ENCODE measurements around the gene TDRD12.
"Not testable (repeated sequence)": the region's sequence is repeated elsewhere in the genome, so short reads cannot be mapped to it uniquely, and the experiment has no call there.

Gene TDRD12

DNA sequence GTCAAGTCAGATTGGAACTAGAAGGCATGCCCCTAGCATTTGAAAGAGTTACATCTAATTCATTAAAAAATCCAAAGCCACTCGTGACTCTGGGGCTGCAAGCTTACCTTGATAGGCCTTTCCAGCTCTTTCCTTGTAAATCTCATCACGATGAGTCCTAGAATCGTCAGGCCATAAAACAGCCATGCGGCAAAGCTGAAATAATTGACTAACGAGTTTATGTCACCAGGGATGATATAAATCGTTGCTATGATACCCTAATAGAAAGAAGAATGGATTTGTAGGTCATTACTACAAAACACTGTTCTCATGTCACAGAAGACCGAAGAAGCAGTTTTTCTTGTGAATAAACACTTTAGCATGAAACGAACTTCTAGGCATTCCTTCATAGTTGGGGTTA lies 122.5 kb downstream of the TDRD12 start:
- DNase-seq, result no peak

DNA sequence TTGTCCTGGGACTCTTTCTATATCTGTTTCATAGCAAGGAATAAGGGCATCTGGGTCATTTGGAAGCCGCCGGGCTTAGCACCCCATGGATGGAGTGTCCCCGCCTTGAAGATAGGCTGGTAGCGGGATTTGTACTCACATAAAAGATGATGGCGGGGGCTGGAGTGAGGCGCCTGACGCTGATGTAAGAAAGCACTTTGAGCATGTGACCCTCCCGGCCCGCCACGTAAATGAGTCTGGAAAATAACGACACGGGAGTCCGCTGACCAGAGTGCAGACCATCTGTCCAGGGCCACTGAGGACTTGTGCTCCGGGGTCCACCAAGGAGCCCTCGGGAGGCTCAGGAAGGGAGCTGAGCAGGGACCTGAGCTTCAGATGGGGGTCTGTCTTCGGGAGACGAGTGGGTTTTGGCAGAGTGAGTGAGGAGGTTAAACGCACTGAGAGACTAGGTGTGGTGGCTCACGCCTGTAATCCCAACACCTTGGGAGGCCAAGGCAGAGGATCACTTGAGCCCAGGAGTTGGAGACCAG lies 124.2 kb downstream of the TDRD12 start:
- DNase-seq, result no peak

DNA sequence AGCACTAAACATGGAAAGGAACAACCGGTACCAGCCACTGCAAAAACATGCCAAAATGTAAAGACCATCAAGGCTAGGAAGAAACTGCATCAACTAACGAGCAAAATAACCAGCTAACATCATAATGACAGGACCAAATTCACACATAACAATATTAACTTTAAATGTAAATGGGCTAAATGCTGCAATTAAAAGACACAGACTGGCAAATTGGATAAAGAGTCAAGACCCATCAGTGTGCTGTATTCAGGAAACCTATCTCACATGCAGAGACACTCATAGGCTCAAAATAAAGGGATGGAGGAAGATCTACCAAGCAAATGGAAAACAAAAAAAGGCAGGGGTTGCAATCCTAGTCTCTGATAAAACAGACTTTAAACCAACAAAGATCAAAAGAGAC lies 128.5 kb downstream of the TDRD12 start:
- DNase-seq, result not testable (repeated sequence)

DNA sequence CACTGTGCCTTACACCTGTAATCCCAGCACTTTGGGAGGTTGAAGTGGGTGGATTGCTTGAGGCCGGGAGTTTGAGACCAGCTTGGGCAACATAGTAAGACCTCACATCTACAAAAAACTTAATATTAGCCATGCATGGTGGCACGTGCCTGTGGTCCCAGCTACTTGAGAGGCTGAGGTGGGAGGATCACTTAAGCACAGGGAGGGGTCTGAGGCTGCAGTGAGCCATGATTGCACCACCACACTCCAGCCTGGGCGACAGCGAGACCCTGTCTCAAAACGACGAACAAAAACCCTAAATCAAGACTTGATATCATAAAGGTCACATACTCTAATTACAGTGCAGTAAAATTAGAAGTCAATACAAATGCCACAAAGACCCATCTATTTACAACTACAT lies 132.6 kb downstream of the TDRD12 start:
- DNase-seq, result no peak

DNA sequence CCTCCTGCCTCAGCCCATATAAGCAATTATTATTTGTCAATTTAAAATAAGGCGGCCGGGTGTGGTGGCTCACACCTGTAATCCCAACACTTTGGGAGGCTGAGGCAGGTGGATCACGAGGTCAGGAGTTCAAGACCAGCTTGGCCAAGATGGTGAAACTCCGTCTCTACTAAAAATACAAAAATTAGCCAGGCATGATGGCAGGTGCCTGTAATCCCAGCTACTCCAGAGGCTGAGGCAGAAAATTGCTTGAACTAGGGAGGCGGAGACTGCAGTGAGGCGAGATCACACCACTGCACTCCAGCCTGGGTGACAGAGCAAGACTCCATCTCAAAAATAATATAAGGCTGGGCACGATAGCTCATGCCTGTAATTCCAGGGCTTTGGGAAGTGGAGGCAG lies 137.3 kb downstream of the TDRD12 start:
- not testable (repeated sequence) for DNase-seq

DNA sequence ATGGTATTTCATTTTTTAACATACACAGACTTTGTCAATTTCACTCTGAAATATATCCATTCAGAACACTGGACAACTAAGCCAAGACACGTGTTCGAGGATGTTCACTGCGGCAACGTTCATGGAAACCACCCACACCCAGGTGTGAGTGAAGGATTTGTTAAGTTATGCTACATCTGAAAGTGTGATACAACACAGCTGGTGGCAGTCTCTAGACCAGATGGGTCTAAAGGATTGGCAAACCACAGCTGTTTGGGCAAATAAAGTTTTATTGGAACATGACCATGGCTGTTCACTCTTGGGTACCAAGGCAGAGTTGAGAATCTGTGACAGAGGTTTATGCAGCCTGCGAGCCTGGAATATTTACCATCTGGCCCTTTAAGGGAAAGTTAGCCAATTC lies 138.0 kb downstream of the TDRD12 start:
- no peak for DNase-seq

DNA sequence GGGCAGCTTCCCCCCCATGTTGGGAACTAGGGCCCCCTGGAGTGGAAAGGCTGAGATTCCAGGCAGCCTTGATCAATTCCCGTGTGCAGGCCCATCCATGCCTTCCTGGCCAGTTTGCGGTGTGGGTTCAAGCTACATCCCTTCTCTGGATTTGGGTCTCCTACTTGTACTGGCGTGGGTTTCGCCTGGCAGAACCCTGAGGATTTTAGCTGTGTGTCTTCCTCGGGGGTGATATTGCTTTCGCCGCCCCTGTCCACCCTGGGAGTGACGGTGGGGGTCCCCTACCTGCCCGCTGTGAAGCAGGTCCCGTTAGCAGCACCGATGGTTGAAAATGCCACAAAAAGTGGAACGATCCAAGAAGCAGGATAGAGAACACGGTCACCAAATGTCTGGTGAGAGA lies 138.6 kb downstream of the TDRD12 start:
- no peak for DNase-seq

DNA sequence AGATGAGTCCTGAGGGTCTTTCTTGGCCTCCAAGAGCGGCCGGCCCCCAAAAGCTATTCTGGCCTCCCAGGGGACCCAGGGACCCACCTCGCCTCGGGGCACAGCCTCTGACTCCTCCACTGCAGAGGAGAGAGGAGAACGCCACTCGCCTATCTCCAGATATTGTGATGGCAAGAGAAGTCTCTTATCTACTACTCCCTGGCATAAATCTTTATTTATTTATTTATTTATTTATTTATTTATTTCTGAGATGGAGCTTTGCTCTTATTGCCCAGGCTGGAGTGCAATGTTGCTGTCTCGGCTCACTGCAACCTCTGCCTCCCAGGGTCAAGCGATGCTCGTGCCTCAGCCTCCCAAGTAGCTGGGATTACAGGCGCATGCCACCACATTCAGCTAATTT lies 139.0 kb downstream of the TDRD12 start:
- no peak for DNase-seq

DNA sequence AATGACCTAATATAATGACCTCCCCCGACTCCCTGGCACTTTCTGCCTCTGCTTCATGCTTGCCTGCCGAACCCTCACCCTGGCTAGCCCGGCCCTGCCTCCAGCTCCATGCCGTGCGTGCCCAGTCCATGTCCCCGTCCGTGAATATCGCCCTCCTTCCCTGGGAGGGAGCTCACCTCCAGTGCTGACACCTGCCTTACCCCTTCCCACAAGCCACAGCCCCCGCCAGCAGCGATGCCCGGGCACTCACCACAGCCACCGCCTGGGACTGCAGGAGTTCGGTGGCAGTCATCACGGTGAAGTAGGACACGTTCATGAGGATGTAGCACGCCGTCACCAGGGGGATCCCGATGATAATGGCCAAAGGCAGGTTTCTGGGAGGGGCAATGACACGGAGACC lies 140.0 kb downstream of the TDRD12 start:
- no peak for DNase-seq

DNA sequence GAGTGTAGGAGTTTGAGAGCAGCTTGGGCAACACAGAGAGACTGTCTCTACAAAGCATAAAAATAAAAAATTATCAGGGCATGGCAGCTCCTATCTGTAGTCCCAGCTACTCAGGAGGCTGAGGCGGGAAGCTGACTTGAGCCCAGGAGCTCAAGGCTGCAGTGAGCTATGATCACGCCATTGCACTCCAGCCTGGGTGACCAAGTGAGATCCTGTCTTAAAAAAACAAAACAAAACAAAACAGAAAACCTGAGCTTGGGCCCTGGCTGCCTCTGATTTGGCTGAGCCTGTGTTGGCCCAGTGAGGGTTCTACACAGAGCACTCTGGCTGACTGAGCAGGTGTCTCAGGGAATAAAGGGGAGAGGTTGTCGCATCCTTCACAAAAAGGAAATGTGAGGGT lies 142.0 kb downstream of the TDRD12 start:
- no peak for DNase-seq

DNA sequence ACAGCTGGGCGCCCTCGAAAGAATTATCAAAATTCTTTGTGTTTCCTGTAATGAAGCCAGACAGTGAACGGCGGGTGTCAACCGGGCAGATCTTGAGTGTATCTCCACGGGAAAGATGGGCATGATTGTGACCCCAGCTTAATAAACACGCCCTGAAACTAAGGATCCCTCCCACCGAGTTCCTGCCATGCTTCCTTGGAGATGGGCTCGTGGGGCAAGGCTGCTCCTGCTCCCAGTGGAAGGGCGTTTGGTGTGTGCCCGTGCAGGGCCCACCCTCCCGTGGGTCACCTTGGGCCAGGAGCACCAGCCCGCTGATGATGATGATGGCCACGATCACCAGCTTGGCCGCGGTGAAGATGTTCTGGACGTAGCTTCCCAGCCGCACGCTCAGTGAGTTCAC lies 142.6 kb downstream of the TDRD12 start:
- no peak for DNase-seq

DNA sequence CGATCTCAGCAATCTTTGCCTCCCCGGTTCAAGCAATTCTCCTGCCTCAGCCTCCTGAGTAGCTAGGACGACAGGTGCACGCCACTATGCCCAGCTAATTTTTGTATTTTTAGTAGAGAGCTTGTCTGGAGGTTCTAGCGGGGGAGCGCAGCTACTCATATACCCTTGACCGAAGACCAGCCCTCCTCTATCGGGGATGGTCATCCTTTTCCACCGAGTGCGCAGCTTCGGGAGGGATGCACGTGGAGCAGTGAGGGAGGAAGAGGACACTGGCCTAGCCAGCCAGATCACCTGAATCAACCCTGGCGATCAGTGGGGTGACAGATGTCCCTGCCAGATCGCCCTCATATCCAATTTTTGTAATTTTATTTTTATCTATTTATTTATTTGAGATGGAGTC lies 143.2 kb downstream of the TDRD12 start:
- DNase-seq, result no peak

DNA sequence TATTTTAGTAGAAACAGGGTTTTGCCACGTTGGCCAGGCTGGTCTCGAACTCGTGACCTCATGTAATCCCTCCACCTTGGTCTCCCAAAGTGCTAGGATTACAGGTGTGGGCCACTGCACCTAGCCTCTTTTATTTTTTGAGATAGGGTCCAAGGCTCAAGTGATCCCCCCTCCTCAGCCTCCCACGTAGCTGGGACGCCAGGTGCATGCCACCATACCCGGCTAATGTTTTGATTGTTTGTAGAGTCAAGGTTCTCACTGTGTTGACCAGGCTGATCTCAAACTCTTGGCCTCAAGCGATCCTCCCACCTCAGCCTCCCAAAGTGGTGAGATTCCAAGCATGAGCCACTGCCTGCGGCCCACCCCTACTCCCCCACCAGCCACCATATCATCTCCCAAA lies 143.7 kb downstream of the TDRD12 start:
- no peak for DNase-seq

DNA sequence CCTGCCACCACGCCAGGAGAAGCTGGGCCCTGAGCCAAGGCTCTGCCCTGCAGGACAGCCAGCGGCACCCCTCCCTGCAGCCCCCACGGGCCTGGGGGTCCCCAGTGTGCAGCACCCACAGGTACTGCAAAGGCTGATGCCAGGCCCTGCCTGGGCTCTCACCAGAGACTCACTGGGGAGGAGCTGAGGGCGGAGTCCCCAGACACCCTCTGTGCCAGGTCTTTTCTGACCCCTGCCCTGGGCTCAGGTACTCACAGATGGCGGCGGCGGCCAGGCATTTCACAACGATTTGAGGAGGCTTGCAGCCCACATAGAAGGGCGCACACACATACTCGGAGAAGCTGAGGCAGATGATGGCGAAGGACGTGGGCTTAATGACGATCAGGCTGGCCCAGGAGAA lies 144.3 kb downstream of the TDRD12 start:
- no peak for DNase-seq

DNA sequence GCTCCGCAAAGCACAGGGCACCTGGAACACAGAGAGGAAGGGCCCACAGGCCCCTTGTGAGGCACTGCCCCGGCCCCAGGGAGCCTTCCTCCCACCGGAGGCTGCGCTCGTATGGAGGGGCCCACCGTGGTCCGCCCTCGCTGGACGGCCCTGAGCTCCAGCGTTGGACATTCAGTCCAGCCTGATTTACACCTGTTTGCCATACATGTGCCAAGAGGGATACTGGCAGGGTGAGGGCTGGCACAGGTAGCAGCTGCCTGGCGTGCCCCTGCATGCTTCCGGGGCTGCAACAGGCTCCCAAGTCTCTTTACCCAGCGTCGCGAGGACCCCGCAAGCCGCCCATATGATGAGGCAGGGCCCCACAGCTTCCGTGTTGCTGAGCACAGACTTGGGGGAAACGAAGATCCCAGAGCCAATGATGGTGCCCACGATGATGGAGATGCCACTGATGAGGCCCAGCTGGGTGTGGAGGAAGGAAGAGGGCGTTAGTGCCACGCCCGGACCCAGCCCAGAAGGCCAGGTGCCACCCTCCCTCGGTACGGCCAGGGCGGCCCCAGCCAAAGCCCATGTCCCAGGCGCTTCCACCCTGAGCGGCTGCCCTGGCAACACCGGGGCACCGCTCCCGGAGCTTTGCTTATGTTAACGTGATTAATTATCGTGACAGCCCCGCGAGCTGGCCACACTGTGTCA lies 144.9 kb downstream of the TDRD12 start:
- DNase-seq, result no peak

DNA sequence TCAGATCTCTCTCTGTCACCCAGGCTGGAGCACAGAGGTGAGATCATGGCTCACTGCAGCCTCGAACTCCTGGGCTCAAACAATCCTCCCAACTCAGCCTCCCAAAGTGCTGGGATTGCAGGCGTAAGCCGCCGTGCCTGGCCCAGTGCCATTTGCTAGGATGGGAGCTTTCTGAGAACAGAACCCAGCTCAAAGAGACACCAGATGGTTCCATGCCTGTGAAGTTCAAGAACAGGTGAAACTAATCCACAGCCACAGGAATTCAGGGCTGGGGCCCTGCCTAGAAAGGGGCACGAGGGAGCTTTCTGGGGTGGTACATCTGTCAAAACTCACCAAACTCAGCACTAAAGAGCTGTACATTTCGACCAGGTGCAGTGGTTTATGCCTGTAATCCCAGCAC lies 145.8 kb downstream of the TDRD12 start:
- no peak for DNase-seq

DNA sequence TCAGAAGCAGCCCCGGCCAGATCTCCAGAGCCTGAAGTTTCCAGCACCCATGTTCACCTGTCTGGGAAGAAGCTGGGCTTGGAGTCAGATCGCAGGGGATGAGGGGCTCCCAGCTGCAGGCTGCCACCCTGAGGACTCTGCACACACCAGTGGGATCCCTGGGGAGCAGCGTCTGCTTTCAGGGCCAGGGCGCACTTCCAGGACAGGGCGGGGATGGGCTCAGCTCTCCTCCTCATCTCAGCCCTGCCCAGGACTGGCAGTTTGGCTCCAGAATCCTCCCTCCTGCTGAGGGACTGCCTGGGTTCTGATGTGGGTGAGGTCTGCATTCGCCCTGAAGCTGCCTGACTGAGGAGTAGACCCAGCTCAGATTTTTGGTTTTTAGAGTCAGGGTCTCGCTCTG lies 146.5 kb downstream of the TDRD12 start:
- DNase-seq, result no peak

DNA sequence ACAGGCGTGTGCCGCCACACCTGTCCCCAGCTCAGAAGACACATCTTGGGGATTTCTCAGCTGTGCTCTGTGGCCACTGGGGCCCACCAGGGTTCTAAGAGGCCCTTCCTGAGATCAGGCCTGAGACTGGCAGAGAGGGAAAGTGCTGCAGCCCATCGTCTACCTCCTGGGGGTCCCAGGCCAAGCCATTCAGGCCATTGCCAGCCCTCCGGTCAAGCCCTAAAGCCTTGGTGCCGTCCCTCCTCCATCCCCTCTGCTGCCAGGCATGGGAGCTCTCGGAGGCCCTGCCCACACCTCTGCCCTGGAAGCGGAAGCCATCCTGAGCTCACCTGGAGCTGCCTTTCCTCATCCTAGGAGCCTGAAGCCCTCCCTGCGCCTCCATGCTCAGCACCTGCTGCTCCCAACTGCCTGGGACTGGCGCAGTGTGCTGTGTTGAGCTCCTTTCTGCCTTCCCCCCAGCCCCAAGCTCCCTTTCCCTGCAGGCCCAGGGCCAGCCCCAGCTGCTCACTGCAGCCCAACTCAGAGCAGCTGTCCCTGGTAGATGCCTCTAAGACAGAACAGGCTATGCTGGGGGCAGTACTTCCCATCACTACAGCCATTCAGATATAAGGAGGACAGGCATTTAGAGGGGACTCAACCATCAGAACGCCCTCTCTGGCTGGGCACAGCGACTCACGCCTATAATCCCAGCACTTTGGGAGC lies 147.1 kb downstream of the TDRD12 start:
- no peak for DNase-seq

DNA sequence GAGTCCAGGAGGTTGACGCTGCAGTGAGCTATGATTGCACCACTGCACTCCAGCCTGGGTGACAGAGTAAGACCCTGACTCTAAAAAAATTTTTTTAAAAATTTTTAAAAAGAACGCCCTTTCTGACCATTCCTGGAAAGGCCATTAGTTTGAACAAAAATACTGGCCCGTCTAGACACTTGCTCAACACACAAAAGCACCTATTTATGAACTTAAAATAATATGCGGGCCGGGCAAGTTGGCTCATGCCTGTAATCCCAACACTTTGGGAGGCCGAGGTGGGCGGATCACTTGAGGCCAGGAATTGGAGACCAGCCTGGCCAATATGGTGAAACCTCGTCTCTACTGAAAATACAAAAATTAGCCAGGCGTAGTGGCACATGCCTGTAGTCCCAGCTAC lies 147.9 kb downstream of the TDRD12 start:
- DNase-seq, result not testable (repeated sequence)

DNA sequence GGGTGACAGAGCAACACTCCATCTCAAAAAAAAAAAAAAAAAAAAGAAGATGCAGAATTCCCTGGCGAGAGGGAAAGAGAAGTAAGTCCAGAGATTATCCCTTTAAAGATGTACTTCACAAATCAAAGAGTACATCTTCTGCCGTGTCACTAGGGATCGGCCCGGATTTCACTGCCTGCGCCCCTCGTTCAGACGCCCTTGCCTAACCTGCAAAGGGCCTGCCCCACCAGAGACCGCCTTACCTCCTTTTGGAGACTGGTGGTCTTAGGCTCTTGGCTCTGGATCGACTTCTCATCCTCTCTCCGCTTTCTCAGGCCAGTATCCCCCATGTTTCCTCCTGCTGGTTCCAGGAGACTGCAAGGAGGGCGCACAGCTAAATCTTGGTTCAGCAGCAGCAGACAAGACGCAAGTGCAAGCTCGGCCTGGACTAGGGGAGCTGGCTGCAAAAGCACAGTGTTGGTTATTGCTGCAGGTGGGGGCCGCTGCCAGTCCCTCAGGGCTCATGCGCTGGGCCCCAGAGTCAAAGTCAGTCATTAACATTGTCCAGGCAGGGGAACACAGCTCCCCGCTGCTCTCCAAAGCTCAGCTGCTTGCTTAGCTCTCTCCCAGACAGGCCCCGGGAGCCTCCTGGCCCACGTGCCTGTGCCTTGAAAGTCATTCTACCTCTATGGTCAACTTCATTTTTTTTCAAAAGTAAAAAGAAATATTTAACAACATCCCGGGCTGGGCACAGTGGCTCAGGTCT lies 148.8 kb downstream of the TDRD12 start:
- DNase-seq, result no peak

DNA sequence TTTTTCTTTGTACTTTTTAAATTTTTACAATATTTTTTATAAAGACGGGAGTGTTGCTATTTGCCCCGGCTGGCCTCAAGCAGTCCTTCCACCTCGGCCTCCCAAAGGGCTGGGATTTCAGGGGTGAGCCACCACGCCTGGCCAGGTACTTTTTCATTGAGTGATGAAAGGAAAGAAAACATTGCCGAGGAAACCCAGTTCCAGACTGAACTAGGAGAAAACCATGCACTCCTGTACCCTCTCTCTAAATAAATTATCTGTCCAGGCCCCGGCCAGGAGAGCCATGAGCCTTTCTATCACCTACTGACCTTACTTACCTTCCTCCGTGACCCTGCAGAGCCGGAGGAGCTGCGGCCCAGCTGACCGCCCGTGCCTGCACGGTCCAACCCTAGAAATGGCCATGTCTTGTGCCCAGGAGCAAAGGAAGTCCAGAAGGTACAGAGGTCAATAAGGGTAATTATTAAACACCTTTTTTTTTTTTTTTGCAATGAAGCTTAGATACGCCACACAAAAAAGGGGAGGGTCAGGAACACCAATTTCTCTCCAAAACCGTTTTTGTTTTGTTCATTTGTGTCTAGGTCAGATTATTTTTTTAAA lies 149.9 kb downstream of the TDRD12 start, which contains the start of gene SLC7A9:
Gene SLC7A9 (minus strand): TSS at position 399 of the 597 bp plus-strand sequence. CDS start 1,233 bp downstream, outside the sequence.
- no peak for DNase-seq

DNA sequence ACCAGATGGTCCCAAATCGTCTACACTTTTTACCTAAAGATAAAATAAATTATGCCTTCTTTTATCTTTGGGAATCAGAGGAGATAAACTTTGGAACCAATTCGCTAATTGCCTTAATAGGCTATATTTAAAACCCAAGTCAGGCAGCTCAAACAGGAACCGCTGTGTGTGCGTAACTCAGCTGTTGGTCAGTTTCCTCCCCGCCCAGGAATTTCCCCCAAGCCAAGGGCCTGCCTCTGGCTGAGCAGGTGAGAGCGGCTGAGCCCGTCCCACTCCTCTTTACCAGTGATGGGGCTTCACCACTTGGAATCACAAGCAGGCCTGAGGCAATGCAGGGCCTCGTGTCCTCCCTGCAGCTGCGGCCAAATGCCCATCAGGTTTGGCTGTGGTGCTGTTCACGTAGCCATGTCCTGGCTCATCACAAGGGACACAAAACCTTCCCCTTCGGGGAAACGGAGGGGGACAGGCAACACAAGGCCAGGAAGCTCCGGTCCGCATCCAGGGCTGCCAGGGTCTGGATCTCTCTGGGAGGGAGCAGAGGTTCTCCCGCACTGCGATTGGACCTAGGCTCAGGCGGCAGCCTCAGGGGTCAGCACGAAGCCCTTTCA lies 150.5 kb downstream of the TDRD12 start:
- DNase-seq, result no peak

DNA sequence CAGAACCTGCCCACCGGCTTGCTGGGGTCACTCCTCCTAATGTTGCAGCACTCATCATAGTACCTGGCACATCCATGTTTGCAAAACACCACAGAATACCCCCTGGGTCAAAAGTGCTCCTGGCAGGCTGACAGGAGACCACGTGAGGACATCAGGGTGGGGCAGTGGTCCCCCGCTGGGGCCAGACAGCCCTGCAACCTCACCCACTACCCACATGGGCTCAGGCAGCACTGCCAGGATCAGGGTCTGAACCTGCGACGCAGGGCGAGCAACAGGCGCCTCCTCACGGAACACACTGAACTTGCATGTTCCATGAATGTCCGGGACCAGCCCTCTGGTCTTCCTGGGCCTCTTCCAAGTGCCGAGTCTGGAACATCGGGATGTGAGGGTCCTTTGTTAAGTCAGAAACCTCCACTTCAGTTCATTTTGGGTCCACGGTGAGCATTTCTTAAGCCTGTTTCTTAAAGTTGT lies 151.4 kb downstream of the TDRD12 start:
- no peak for DNase-seq

Data from NCI-H2107 (cell line).